ENCODE data around the gene CACNA2D3. TPM values are rescaled to one million over a fixed set of nuclear protein-coding genes. Genes with fewer than 3 reads are reported as not detected.

Gene CACNA2D3
- total RNA-seq, 1 donor from 2014 or later = 0.29 TPM

- Mint-ChIP-seq H3K36me3 (ENCODE audit: insufficient read depth) (no peaks in the 10 kb centered on the region), H3K27ac (no peak overlapping the region), H3K9me3 (ENCODE audit: low read depth) (no peaks in the 10 kb centered on the region), H3K4me3 (ENCODE audit: low read depth) (no peak overlapping the region), H3K4me1 (ENCODE audit: low read depth) (no peaks in the 10 kb centered on the region), H3K27me3 (peaks cover 37% of the 10 kb centered on the region)
- DNase-seq (ENCODE audit: low spot score, unreplicated experiment) = no peak
- TF ChIP-seq CTCF (IDR thresholded peaks at IDR 0.05; ENCODE audit: unreplicated experiment) = no peak
Measured at GRCh38 chr3:55085231-55085630, 962.9 kb downstream of the CACNA2D3 start.

GRCh38 chr3:55089211-55089610 lies 966.9 kb downstream of the CACNA2D3 start:
- Mint-ChIP-seq H3K36me3 (ENCODE audit: insufficient read depth) (no peaks in the 10 kb centered on the region), H3K4me3 (ENCODE audit: low read depth) (no peak overlapping the region), H3K9me3 (ENCODE audit: low read depth) (no peaks in the 10 kb centered on the region), H3K4me1 (ENCODE audit: low read depth) (no peaks in the 10 kb centered on the region), H3K27me3 (peaks cover 37% of the 10 kb centered on the region), H3K27ac (no peak overlapping the region)
- no peak for DNase-seq (ENCODE audit: low spot score, unreplicated experiment)
- no peak for TF ChIP-seq CTCF (IDR thresholded peaks at IDR 0.05; ENCODE audit: unreplicated experiment)

- no peak for TF ChIP-seq CTCF (IDR thresholded peaks at IDR 0.05; ENCODE audit: unreplicated experiment)
- no peak overlapping the region for H3K27ac Mint-ChIP-seq
- no peaks in the 10 kb centered on the region for H3K4me1 Mint-ChIP-seq (ENCODE audit: low read depth)
- no peak overlapping the region for H3K4me3 Mint-ChIP-seq (ENCODE audit: low read depth)
- H3K9me3 Mint-ChIP-seq (ENCODE audit: low read depth) = no peaks in the 10 kb centered on the region
- H3K27me3 Mint-ChIP-seq = peaks cover 36% of the 10 kb centered on the region
- no peak for DNase-seq (ENCODE audit: low spot score, unreplicated experiment)
- no peaks in the 10 kb centered on the region for H3K36me3 Mint-ChIP-seq (ENCODE audit: insufficient read depth)
Measured at GRCh38 chr3:55090291-55090690, 967.9 kb downstream of the CACNA2D3 start.

- no peaks in the 10 kb centered on the region for H3K36me3 Mint-ChIP-seq (ENCODE audit: insufficient read depth)
- no peaks in the 10 kb centered on the region for H3K4me1 Mint-ChIP-seq (ENCODE audit: low read depth)
- H3K27ac Mint-ChIP-seq = no peak overlapping the region
- DNase-seq (ENCODE audit: low spot score, unreplicated experiment) = no peak
- H3K27me3 Mint-ChIP-seq = peaks cover 31% of the 10 kb centered on the region
- no peaks in the 10 kb centered on the region for H3K9me3 Mint-ChIP-seq (ENCODE audit: low read depth)
- no peak overlapping the region for H3K4me3 Mint-ChIP-seq (ENCODE audit: low read depth)
- TF ChIP-seq CTCF (IDR thresholded peaks at IDR 0.05; ENCODE audit: unreplicated experiment) = no peak
Measured at GRCh38 chr3:55090746-55091145, 968.4 kb downstream of the CACNA2D3 start.

- Mint-ChIP-seq H3K36me3 (ENCODE audit: insufficient read depth) (no peaks in the 10 kb centered on the region), H3K4me3 (ENCODE audit: low read depth) (no peak overlapping the region), H3K4me1 (ENCODE audit: low read depth) (no peaks in the 10 kb centered on the region), H3K27ac (no peak overlapping the region), H3K9me3 (ENCODE audit: low read depth) (no peaks in the 10 kb centered on the region), H3K27me3 (peaks cover 23% of the 10 kb centered on the region)
- TF ChIP-seq CTCF (IDR thresholded peaks at IDR 0.05; ENCODE audit: unreplicated experiment) = no peak
- DNase-seq (ENCODE audit: low spot score, unreplicated experiment) = no peak
Measured at GRCh38 chr3:55091381-55092225, 969.3 kb downstream of the CACNA2D3 start.
